SK-N-DZ (cell line): ENCODE data around the gene CIRBP. TPM values are rescaled to one million over a fixed set of nuclear protein-coding genes. Genes with fewer than 3 reads are reported as not detected.

Experiments used
- DNase-seq: peaks from one replicate; pipeline ENCODE4 v3.0.0-alpha.2; 2015; ENCODE audit warnings: low spot score
- polyA plus RNA-seq, 2 experiments: library from polyadenylated mRNA; depleted of rRNA; stranded (reverse); fragments of >200 nt; gene quantifications; 2 replicates each; pipeline ENCODE4 v1.2.3, GENCODE V29; 2014

Gene CIRBP
- 479 and 663 TPM in 2 replicates for polyA plus RNA-seq (2014; cell fraction: cytosol; rRNA removed)
- 559 and 732 TPM in 2 replicates for polyA plus RNA-seq (2014; cell fraction: nucleus; rRNA removed)

GRCh38 chr19:1269065-1269477 is at the start of gene CIRBP:
CIRBP (plus strand) TSS chr19:1269332; CDS start chr19:1270934, 1,602 bp downstream.
- DNase-seq: peak; percentile 99

- no peak for DNase-seq
Measured at GRCh38 chr19:1219786-1220476, 49.2 kb upstream of the CIRBP start.

GRCh38 chr19:1220477-1220930 is 48.6 kb upstream of the CIRBP start:
- no peak for DNase-seq

- DNase-seq: peak; percentile 54
Measured at GRCh38 chr19:1220976-1221903, 47.9 kb upstream of the CIRBP start.

- no peak for DNase-seq
Measured at GRCh38 chr19:1221904-1222255, 47.3 kb upstream of the CIRBP start.

GRCh38 chr19:1222394-1222793 is 46.7 kb upstream of the CIRBP start:
- no peak for DNase-seq

DNA sequence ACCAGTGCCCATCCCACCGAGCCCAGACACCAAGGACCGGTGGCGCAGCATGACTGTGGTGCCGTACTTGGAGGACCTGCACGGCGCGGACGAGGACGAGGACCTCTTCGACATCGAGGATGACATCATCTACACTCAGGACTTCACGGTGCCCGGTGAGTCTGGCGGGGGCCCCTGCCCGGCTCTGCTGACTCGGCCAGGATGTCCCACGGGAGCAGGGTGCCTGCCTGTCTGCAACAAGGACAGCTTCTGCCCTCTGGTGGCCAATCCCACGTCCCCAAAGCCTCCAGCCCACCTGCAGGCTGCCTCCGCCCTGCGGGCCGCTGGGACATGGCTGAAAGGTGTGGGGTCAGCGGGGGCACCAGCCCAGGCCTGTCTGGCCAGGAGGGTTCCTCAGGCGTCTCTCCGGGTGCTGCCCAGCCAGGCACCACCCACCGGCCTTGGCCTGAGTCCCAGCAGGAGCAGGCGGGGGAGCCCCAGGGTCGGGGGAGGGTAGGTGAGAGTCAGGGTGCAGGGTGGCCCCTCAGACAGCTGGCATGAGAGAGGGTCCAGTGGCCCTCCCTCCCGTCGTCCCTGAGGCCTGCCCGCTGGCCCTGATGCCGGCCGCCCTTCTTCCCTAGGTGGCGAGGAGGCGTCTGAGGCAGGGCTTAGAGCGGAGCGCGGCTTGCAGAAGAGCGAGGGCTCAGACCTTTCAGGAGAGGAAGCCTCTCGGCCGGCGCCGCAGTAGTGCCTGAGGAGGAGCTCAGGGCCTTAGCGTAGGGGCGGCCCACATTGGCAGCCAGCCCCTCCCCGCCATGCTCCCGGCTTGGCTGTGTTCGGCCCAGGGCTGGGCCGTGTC is 45.9 kb upstream of the CIRBP start:
- DNase-seq: peak; percentile 75

GRCh38 chr19:1224047-1224825 is 44.9 kb upstream of the CIRBP start:
- DNase-seq: no peak

- no peak for DNase-seq
Measured at GRCh38 chr19:1224847-1225246, 44.3 kb upstream of the CIRBP start.

DNA sequence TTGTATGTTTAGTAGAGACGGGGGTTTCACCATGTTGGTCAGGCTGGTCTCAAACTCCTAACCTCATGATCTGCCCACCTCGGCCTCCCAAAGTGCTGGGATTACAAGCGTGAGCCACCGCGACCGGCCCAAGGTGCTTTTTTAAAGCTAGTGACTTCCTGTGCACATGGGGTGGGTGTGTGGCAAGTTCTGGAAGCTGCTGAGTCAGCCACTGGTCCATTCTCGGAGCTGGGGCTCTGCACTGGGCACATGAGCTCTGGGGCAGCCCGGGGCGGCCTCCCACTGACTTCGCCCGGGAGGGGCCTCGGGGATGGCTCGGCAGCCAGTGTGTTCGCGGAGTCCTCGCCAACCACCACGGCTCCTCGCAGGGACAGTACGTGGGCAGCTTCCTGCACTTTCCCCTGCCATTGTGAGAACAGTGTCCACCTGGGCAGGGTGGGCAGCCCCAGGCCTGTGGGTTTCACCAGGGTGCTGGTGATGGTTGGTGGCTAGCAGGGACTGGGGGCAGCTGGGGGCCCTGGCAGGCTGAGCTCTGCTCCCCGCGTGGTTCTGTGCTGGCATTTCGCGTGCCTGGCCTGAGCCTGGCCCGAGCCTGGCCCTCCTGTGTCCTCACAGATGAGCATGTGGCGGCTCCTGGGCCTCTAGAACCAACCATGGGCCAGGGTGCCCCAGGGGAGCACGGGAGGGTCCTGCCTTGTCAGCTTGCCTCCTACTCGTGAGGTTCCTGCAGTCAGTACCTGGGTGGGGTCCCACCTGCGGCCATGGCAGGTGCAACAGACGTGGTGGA is 43.5 kb upstream of the CIRBP start:
- DNase-seq: no peak

DNA sequence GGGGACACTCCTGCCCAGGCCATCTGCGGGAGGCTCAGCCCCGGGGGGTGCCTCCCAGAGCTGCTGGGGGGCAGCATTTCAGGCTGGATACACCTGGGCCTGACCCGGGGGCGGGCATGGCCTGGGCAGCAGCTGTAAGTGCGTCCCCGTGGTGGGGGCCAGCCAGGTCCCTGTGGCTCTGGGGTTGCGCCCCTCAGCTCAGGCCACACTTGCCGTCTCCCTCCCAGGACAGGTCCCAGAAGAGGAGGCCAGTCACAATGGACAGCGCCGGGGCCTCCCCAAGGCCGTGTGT is 43.0 kb upstream of the CIRBP start:
- no peak for DNase-seq

GRCh38 chr19:1226522-1227303 is 42.4 kb upstream of the CIRBP start:
- no peak for DNase-seq

DNA sequence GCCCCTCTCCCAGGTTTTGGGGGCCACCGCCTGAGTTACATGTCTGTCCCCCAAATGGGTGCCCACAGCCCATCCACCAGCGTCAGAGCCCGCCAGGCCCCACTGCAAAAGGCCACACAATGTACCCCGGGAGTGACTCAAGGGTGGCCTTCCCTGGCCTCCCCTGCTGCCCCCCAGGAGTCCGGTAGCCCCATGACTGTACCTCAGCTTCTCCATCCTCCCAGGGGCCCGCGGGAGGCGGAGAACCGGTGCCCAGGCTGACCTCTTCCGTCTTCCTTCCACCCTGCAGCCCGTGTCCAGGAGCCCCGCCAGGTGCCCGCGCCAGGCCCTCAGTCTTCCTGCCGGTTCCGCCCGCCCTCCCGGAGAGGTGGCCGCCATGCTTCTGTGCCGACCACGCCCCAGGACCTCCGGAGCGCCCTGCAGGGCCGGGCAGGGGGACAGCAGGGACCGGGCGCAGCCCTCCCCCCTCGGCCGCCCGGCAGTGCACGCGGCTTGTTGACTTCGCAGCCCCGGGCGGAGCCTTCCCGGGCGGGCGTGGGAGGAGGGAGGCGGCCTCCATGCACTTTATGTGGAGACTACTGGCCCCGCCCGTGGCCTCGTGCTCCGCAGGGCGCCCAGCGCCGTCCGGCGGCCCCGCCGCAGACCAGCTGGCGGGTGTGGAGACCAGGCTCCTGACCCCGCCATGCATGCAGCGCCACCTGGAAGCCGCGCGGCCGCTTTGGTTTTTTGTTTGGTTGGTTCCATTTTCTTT is 41.7 kb upstream of the CIRBP start:
- no peak for DNase-seq

GRCh38 chr19:1228161-1228957 is 40.8 kb upstream of the CIRBP start:
- no peak for DNase-seq

GRCh38 chr19:1229056-1229923 is 39.8 kb upstream of the CIRBP start:
- DNase-seq: no peak

- DNase-seq: no peak
Measured at GRCh38 chr19:1229924-1230782, 39.0 kb upstream of the CIRBP start.
